Adrenal gland (tissue), 5 donors: ENCODE results near the gene OTUB2.

Source experiments
- CTCF ChIP-seq, 6 experiments: fragments of 450-650 bp in 4 of 6; fragments of 200-600 bp in 2 of 6; sonication (generic) in 1 of 6; IDR thresholded peaks; 1 replicate in 5 of 6; 2 replicates in 1 of 6; pipeline versions ENCODE4 v1.5.1 to v1.8.0; 2016 to 2021; ENCODE audit warnings: antibody characterized with exemption in 6 of 6, mild to moderate bottlenecking in 2 of 6, moderate library complexity in 1 of 6
- POLR2A ChIP-seq, 2 donors: fragments of 450-650 bp; IDR thresholded peaks; one replicate each; pipeline ENCODE4 v1.6.1; 2017; ENCODE audit warnings: antibody characterized with exemption in 2 of 2, mild to moderate bottlenecking in 2 of 2, moderate library complexity in 1 of 2
- donor health status: DM: no; HTN: no; CAD: no.

GRCh38 chr14:94048691-94049624 lies 22.8 kb downstream of the OTUB2 start:
- TF ChIP-seq CTCF (IDR thresholded peaks at IDR 0.05), result no peak
- TF ChIP-seq POLR2A (IDR thresholded peaks at IDR 0.05), result no peak
